Aorta (tissue), 5 donors: ENCODE data around the gene VEGFB. TPM values are rescaled to one million over a fixed set of nuclear protein-coding genes. Genes with fewer than 3 reads are reported as not detected.
A peak's percentile ranks its signal among the peaks of the same experiment; 100 is the strongest.

Experiments
- ATAC-seq: fragments of 200-7000 bp; cut with Tn5 transposase; one replicate; pipeline ENCODE4 v1.9.1; 2022; ENCODE audit warnings: moderate library complexity; ENCODE audit not compliant: low FRiP score
- DNase-seq, 2 donors: peaks; one replicate each; pipeline ENCODE4 v3.0.0-alpha.2; 2020
- H3K27ac ChIP-seq, 2 donors: one replicate each; pipeline ENCODE4 v1.5.1; 2013; ENCODE audit warnings: low read length in 2 of 2, mild to moderate bottlenecking in 2 of 2, moderate library complexity in 2 of 2, control low read depth in 1 of 2, inconsistent platforms in 1 of 2, low read depth in 1 of 2
- H3K27me3 ChIP-seq, 2 donors: one replicate each; pipeline ENCODE4 v1.6.1; 2013; ENCODE audit warnings: control low read depth in 1 of 2, low read length in 1 of 2, mild to moderate bottlenecking in 1 of 2, moderate library complexity in 1 of 2; ENCODE audit not compliant: insufficient read depth in 2 of 2, control insufficient read depth in 1 of 2
- H3K36me3 ChIP-seq, 2 donors: one replicate each; pipeline ENCODE4 v1.6.1; 2013; ENCODE audit warnings: control low read depth in 1 of 2, low read length in 1 of 2, mild to moderate bottlenecking in 1 of 2; ENCODE audit not compliant: insufficient read depth in 2 of 2, control insufficient read depth in 1 of 2
- H3K4me1 ChIP-seq, 2 donors: one replicate each; pipeline ENCODE4 v1.6.1; 2013; ENCODE audit warnings: low read length in 2 of 2, control low read depth in 1 of 2, mild to moderate bottlenecking in 1 of 2, moderate library complexity in 1 of 2; ENCODE audit not compliant: insufficient read depth in 2 of 2, control insufficient read depth in 1 of 2
- H3K4me3 ChIP-seq, 2 donors: one replicate each; pipeline ENCODE4 v1.5.1; 2013; ENCODE audit warnings: low read length in 2 of 2, control low read depth in 1 of 2, mild to moderate bottlenecking in 1 of 2
- H3K9me3 ChIP-seq: one replicate; pipeline ENCODE4 v1.6.1; 2013; ENCODE audit warnings: mild to moderate bottlenecking, low read length; ENCODE audit not compliant: control insufficient read depth
- WGBS, 2 donors: extraction: QIAGEN DNeasy Blood & Tissue Kit; methylation state at CpG; one replicate each; pipeline ENCODE4 v1.1.7; 2013; 5-methylcytosine and 5-hydroxymethylcytosine counted together
- intact Hi-C, 2 donors: fragments of 100-400 bp; cut with DNase I; formaldehyde crosslinking; loops; one replicate each; pipeline versions ENCODE4 v1.14.2 to v1.15.0; 2022
- polyA plus RNA-seq, 2 donors: library from polyadenylated mRNA; stranded (reverse); fragments of 200-250 nt; gene quantifications; one replicate each; pipeline ENCODE4 v1.2.3, GENCODE V29; 2013
- total RNA-seq, 2 donors: library from RNA; stranded (reverse); fragmentation: NEBNext Ultra II Directional; extraction: Animal tissue kit (Norgen Biotek cat#: 25700); gene quantifications; one replicate each; pipeline ENCODE4 v1.2.1, GENCODE V29; 2021
- donor health status: healthy with polysubstance abuse.
- donor health status: Bipolar disorder and iron deficiency.
- donor health status: DM: no; HTN: no; CAD: no.
- donor health status: DM: no; HTN: no; CAD: no.
- donor health status: DM: yes; HTN: yes; CAD: no.

VEGFB gene
- total and polyA plus RNA-seq, 4 donors: 131 to 208 (median 198) TPM

GRCh38 chr11:64265176-64266160 lies 31.1 kb downstream of the VEGFB start:
- no peak overlapping the region for H3K27ac ChIP-seq
- no peak for ATAC-seq
- WGBS, 2 donors: 88 to 91% methylated on average over 34 to 35 of the region's 35 CpGs
- intact Hi-C loops: no loop called here
- H3K4me3 ChIP-seq: no peak overlapping the region
- no peaks in the 10 kb centered on the region for H3K4me1 ChIP-seq
- peak in 1 of 2 donors; percentile 47 for DNase-seq
- H3K9me3 ChIP-seq: no peaks in the 10 kb centered on the region
- H3K36me3 ChIP-seq: peaks cover 0 to 5% of the 10 kb centered on the region in 2 donors
- H3K27me3 ChIP-seq: no peaks in the 10 kb centered on the region

- Histone ChIP-seq H3K36me3 (peaks cover 0 to 5% of the 10 kb centered on the region in 2 donors), H3K27ac (no peak overlapping the region), H3K27me3 (no peaks in the 10 kb centered on the region), H3K9me3 (no peaks in the 10 kb centered on the region), H3K4me1 (no peaks in the 10 kb centered on the region), H3K4me3 (no peak overlapping the region)
- ATAC-seq (no peak), DNase-seq (peak; percentile 50 to 73)
- intact Hi-C loops: no loop called here
- WGBS, 2 donors: 80 to 88% methylated on average over 15 of the region's 15 CpGs
Measured at GRCh38 chr11:64266339-64266738, 32.0 kb downstream of the VEGFB start.

DNA sequence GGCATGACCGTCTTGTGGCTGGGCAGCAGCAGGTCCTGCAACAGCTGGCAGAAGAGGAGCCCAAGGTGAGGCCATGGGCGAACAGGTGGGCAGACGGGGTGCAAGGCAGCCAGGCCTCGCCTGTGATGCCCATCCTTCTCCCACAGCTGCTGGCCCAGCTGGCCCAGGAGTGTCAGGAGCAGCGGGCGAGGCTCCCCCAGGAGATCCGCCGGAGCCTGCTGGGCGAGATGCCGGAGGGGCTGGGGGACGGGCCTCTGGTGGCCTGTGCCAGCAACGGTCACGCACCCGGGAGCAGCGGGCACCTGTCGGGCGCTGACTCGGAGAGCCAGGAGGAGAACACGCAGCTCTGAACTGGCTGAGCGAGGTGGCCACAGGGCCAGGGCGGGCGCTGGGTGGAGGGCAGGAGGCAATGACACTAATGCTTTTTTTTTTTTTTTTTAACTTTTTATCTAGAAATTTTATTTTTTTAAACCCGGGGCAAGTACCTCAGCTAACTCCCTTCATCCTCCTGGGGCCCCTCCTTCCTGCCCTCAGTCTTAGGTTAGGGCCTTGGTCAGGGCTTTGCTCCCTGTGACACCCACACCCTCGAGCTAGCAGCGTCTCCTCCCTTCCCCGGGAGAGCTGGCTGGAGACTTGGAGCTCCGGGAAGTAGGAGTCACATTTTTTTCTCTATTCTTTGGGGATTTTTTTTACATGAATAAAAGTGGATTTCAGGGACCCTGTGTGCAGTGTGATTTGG lies 33.0 kb downstream of the VEGFB start:
- Histone ChIP-seq H3K4me3 (no peak overlapping the region), H3K27ac (no peak overlapping the region), H3K4me1 (no peaks in the 10 kb centered on the region), H3K27me3 (no peaks in the 10 kb centered on the region), H3K36me3 (peaks cover 0 to 5% of the 10 kb centered on the region in 2 donors), H3K9me3 (no peaks in the 10 kb centered on the region)
- ATAC-seq (no peak), DNase-seq (peak; percentile 66 to 77)
- WGBS, 2 donors: 81 to 85% methylated on average over 21 to 27 of the region's 27 CpGs
- intact Hi-C loops: no loop called here

DNA sequence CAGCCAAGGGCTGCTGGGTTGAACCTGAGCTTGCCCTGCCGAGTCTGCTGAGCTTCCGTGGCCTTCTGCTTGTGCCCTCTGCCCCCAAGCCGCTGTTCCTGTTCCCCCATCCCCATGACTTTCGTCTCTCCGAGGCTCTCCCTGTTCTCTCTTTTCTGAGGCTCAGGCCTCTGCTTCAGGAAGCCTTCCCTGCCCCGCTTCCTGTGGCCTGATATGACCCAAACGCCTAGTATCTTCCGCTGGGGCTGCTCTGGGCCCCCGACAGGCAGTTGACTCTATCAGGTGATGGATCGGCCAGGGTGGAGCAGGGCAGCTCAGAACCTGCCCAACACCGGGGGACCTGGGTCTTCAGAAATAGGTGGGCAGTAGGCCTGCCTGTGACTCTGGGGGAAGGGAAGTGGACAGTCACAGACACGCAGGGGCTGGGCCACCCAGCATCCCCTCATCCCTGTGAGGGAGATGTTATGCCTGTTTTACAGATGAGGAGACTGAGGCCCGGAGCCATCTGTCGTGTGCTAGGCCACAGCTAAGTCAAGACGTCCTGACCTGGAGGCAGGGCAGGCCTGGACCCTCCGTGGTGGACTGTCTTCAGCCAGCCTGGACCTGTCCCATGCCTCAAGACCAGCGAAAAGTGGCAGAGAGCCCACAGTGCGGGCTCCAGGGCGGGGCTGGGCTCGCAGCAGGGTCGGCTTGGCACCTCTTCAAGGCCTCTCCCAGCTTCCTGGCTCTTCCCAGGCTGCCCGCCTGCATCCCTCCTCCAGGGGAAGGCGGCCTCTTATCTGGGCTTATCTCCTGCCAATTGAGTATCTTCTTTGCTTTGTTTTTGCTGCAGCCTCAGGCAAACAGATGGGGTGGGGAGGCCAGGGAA lies 33.9 kb downstream of the VEGFB start:
- WGBS, 2 donors: 51 to 52% methylated on average over 23 of the region's 23 CpGs
- DNase-seq (peak in 1 of 2 donors; percentile 79), ATAC-seq (no peak)
- H3K4me3 ChIP-seq: no peak overlapping the region
- no peaks in the 10 kb centered on the region for H3K9me3 ChIP-seq
- peak overlapping the region in 1 of 2 donors; percentile 72 for H3K27ac ChIP-seq
- no peaks in the 10 kb centered on the region for H3K27me3 ChIP-seq
- intact Hi-C loops: loop anchor here in 1 of 2 donors (2.0 kb wide), 1 partner anchor 17 kb away; the partner anchor contains the start of gene PLCB3
- no peaks in the 10 kb centered on the region for H3K4me1 ChIP-seq
- peaks cover 0 to 3% of the 10 kb centered on the region in 2 donors for H3K36me3 ChIP-seq

GRCh38 chr11:64268893-64269539 lies 34.6 kb downstream of the VEGFB start:
- ATAC-seq (peak; percentile 26), DNase-seq (peak; percentile 81 to 88)
- peak overlapping the region in 1 of 2 donors; percentile 72 for H3K27ac ChIP-seq
- peak overlapping the region; percentile 46 to 49 for H3K4me3 ChIP-seq
- no peaks in the 10 kb centered on the region for H3K9me3 ChIP-seq
- WGBS, 2 donors: 1% methylated on average over 34 of the region's 34 CpGs
- H3K36me3 ChIP-seq: peaks cover 0 to 3% of the 10 kb centered on the region in 2 donors
- intact Hi-C loops: loop anchor here in 1 of 2 donors (2.0 kb wide), 1 partner anchor 18 kb away; the partner anchor contains the start of gene PLCB3
- H3K27me3 ChIP-seq: no peaks in the 10 kb centered on the region
- H3K4me1 ChIP-seq: no peaks in the 10 kb centered on the region

DNA sequence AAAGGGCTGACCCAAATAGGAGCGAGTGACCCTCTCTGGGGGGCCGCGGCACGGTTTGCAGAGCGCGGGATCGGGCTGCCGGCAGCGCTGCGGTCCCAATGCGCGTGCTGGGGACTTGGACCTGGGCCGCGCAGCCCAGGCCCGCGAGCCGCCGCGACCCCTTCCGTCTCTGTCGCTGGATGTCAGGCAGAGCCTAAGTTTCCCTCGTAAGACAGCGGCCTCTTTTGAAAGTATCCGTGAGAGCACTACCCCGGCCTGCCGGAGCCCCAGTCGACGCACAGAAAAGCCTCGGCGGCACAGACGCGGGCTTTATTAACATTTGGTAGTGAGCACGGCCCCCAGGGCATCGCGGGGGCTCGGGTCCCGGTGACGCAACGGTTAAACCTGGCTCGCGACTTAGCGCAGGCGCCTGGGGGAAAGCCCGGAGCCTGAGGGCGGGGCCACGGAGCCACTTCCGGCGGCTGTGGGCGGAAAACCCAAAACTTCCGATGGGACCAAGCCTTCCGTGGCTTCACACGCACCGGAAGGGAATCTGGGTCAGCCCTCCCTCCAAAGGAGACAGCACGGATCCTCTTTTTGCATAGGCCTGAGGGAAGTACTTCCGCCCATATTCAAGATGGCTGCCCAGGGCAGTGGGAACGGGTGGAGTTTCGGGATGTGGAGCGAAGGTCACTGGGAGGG lies 35.3 kb downstream of the VEGFB start:
- intact Hi-C loops: loop anchor here in 1 of 2 donors (1.0 to 2.0 kb wide), 2 partner anchors 19 to 28 kb away; partner anchors contain the start of genes FKBP2 and PLCB3
- Histone ChIP-seq H3K4me3 (peak overlapping the region; percentile 46 to 49), H3K36me3 (peaks cover 0 to 3% of the 10 kb centered on the region in 2 donors), H3K27ac (peak overlapping the region in 1 of 2 donors; percentile 92), H3K4me1 (no peaks in the 10 kb centered on the region), H3K9me3 (no peaks in the 10 kb centered on the region), H3K27me3 (no peaks in the 10 kb centered on the region)
- peak; percentile 98 to 99 for DNase-seq
- 0% methylated on average over 54 to 58 of the region's 58 CpGs for WGBS, 2 donors
- peak; percentile 93 for ATAC-seq

DNA sequence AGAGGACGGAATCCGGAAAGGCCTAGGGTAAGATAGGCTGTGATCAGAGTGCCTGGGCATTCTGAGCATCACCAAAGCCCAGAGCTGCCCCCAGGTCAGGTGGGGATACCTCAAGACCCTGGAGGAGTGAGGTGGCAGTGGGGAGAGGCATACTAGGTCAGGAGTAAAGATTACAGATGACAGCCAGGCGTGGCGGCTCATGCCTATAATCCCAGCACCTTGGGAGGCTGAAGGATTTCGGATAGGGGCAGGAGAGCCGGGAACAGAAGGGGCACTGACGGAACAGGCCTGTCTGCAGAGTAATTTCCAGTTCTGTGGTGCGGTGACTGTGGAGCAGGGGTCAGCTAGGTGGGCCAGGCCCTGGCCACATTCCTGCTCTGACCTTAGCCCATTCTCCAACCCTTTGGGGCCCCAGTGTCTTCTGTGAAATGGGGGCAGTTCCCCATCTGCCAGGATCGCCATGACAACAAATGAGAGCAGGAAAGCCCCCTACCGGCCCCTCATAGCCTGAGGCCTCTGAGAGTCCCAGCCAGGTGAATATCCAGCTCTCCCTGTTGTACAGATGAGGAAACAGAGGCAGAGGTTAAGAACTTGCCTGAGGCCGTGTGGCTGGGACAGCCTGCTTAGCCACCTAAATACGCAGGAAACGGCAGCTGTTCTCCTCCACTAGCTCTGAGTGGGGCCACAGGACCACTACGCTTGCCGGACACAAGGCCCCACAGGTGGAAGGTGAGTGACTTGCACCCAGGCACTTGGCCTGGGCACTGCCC lies 40.8 kb downstream of the VEGFB start:
- WGBS, 2 donors: 86 to 89% methylated on average over 15 of the region's 15 CpGs
- no peak overlapping the region for H3K4me3 ChIP-seq
- H3K4me1 ChIP-seq: no peaks in the 10 kb centered on the region
- H3K27ac ChIP-seq: no peak overlapping the region
- DNase-seq (no peak), ATAC-seq (no peak)
- intact Hi-C loops: no loop called here
- H3K36me3 ChIP-seq: peaks cover 0 to 2% of the 10 kb centered on the region in 2 donors
- H3K9me3 ChIP-seq: no peaks in the 10 kb centered on the region
- no peaks in the 10 kb centered on the region for H3K27me3 ChIP-seq
